ENCODE measurements around the gene GPC6.

The GPC6 gene

DNA sequence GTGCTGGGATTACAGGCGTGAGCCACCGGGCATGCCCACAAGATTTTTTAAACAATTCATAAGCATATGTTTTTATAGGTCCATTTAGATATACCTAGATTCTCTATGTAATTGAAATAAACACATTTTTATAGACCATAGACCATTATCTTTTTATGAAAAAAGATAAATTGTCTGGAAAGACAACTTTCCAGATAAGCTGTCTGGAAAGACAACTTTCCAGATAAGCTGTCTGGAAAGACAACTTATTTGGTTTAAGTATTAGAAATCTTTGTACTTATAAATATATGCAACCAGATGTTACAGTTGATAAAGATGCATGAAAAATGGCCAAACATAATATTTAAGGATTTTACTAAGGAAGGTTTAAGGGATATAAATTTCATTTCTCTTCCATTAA lies 538.5 kb downstream of the GPC6 start:
- H3K4me3 ChIP-seq (ENCODE audit: low read depth, low read length): no peak overlapping the region
- DNase-seq (ENCODE audit: low read depth): no peak
- TF ChIP-seq, protein P1, sequence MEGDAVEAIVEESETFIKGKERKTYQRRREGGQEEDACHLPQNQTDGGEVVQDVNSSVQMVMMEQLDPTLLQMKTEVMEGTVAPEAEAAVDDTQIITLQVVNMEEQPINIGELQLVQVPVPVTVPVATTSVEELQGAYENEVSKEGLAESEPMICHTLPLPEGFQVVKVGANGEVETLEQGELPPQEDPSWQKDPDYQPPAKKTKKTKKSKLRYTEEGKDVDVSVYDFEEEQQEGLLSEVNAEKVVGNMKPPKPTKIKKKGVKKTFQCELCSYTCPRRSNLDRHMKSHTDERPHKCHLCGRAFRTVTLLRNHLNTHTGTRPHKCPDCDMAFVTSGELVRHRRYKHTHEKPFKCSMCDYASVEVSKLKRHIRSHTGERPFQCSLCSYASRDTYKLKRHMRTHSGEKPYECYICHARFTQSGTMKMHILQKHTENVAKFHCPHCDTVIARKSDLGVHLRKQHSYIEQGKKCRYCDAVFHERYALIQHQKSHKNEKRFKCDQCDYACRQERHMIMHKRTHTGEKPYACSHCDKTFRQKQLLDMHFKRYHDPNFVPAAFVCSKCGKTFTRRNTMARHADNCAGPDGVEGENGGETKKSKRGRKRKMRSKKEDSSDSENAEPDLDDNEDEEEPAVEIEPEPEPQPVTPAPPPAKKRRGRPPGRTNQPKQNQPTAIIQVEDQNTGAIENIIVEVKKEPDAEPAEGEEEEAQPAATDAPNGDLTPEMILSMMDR (conservative IDR thresholded peaks at IDR 0.05; ENCODE audit: low read depth, low read length): no peak

DNA sequence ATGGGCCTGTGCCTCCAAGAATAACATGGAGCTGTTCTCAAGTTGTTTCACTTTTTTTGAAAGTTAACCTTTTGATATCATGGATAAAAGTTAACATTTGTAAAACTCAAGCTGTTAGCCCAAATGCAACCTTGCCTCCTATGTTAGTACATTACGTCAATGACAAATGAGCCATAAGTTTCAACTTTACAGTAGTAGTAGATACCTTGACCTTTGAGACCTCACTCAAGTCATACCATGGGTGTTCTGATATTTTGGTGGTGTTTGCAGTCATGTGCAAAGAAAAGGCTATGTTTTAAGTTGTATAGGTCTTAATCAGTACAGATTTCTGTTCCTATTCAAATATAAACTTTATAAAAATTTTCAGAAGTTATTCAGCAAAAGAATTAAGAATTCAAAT lies 539.2 kb downstream of the GPC6 start:
- TF ChIP-seq, protein P1 (conservative IDR thresholded peaks at IDR 0.05; ENCODE audit: low read depth, low read length): no peak

DNA sequence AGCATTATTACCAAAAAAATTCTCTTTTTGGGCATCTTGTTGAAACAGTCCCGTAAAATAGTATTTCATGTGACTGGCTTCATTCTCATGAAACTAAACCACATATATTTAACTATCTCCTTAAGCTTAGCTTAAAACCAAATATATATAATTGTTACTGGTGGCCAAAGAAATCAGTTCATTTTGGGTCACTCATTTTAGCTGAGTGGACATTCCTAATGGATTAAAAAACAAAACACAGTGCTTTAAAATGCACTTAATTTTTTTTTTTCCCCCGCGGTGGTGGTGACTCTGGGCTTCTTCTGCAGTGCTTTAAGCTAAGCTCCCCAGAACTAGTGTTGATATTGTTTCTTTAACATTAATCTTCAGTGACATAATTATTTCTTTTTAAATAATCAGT lies 540.1 kb downstream of the GPC6 start:
- TF ChIP-seq, protein P1 (conservative IDR thresholded peaks at IDR 0.05; ENCODE audit: low read depth, low read length): no peak
- peak; percentile 16 for DNase-seq (ENCODE audit: low read depth)
- H3K4me3 ChIP-seq (ENCODE audit: low read depth, low read length): no peak overlapping the region

More for the DNA sequence above, 539.2 kb downstream of the GPC6 start:
- DNase-seq (ENCODE audit: low read depth): no peak
- no peak overlapping the region for H3K4me3 ChIP-seq (ENCODE audit: low read depth, low read length)

DNA sequence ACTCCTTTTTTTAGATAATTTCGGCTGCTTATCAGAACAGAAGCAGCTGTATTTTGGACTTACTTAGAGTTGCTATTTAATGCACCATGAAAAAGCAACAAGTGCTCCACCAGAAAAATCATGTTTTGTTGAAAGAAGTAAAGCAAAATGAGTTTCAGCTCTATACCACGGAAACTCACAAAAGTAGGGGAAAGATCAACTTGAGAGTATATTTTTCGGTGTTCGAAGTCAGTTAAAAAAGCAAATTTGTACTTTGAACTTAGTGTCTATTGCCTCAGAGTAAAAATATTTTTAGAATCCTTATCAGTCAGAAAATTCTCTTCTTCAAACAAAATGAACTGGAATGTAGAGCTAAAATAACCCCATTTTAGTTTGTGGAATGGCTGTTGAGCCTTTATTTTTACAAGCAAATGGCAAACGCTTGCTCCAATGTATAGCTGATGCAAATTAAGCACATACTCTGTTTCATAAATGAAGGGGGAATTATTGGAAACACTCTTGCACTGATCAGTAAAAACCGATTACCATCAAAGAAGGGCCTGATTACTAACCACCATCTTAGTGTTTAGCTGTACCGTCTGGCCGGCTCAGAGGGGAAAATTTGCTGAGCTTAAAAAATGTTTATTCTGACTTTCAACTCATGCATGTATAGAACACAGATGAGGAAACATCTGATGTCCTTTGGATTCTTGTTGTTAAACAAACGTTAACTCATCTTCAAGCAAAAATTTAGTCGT lies 540.7 kb downstream of the GPC6 start:
- TF ChIP-seq, protein P1 (conservative IDR thresholded peaks at IDR 0.05; ENCODE audit: low read depth, low read length): no peak
- DNase-seq (ENCODE audit: low read depth): peak; percentile 47

DNA sequence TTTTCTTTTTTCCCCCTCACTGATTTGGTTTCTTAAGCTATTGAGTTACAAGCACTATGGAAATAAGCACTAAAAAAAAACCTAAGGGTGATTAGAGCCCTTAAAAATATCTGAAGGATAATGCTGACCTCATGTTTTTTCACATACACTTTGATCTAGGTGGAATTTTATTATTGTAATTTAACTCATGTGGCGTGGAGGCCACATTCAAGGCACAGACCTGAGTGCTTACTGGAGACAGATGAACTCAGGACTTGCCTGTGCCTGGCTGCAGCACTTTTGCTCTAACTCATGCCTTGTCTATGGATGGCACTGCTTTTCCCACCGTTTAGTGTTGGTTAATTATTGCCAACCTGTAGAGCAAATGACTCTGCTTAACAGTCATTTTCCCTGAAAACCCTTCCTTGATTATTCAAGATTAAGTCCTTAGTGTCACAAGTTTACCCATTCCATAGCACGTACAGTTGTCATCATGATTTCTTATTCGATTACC lies 541.4 kb downstream of the GPC6 start:
- no peak overlapping the region for H3K4me3 ChIP-seq (ENCODE audit: low read depth, low read length)
- TF ChIP-seq, protein P1 (conservative IDR thresholded peaks at IDR 0.05; ENCODE audit: low read depth, low read length): no peak

More for the DNA sequence above, 540.7 kb downstream of the GPC6 start:
- H3K4me3 ChIP-seq (ENCODE audit: low read depth, low read length): no peak overlapping the region

DNA sequence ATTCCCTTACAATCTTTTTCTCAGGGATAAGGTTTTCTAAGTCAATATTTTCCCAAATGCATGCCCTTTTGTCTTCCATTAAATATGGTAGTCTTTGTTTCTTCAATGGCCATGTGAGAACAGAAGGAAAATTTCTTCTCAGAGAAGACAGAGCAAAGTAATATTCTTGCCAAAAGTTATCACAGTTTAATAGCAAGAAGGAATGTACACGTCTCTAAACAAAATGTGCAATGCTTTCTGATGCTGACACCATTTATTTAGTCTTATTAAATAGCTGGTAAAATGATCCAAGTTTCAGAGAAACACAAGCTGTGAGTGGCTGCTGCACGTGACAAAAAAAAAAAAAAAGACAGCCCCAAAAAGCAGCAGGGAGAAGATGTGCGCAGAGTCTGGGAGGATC lies 542.5 kb downstream of the GPC6 start:
- TF ChIP-seq, protein P1 (conservative IDR thresholded peaks at IDR 0.05; ENCODE audit: low read depth, low read length): no peak
- peak; percentile 34 for DNase-seq (ENCODE audit: low read depth)
- no peak overlapping the region for H3K4me3 ChIP-seq (ENCODE audit: low read depth, low read length)

More for the DNA sequence above, 541.4 kb downstream of the GPC6 start:
- peak; percentile 53 for DNase-seq (ENCODE audit: low read depth)

DNA sequence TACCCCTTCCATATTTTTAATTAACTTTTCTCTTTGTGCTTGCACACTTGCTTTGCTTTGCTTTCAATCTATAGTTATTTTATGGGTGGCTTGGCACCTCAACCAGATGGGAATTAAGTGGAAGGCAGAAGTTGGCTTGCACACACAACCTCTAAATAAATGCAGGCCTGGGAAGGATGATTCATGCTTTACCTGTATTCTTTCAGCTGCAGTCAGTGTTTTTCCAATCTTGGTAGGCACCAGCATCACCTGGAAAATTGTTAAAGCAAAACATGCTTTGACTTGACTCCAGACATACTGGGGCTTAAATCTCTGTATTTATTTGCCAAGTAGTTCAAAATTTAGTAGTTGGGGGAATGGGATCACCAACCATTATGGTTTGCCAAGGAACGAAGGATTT lies 543.0 kb downstream of the GPC6 start:
- no peak overlapping the region for H3K4me3 ChIP-seq (ENCODE audit: low read depth, low read length)
- TF ChIP-seq, protein P1 (conservative IDR thresholded peaks at IDR 0.05; ENCODE audit: low read depth, low read length): no peak
- no peak for DNase-seq (ENCODE audit: low read depth)

Data from choroid plexus epithelial cell (primary cell).